HL-60 (cell line): ENCODE results near the gene UBTD1.

Experiments used
- DNase-seq, 2 experiments: peaks; one replicate each; pipeline ENCODE4 v3.0.0-alpha.2; 2010 to 2020; ENCODE audit warnings: low read depth in 1 of 2, low spot score in 1 of 2
- H3K27ac ChIP-seq: fragments of 250-450 bp; sonication (Bioruptor Pico); replicated peaks from 2 replicates; pipeline ENCODE4 v1.5.1; 2020; ENCODE audit warnings: mild to moderate bottlenecking, moderate library complexity
- H3K27me3 ChIP-seq: fragments of 250-450 bp; sonication (Bioruptor Pico); 2 replicates; pipeline ENCODE4 v1.5.1; 2021; ENCODE audit warnings: mild to moderate bottlenecking, moderate library complexity; ENCODE audit not compliant: insufficient read depth, poor library complexity, severe bottlenecking
- H3K4me3 ChIP-seq: replicated peaks from 2 replicates; pipeline ENCODE4 v1.5.1; 2011; ENCODE audit warnings: mild to moderate bottlenecking, control low read depth, low read length; ENCODE audit not compliant: insufficient read depth
- GABPA ChIP-seq: IDR thresholded peaks from 2 replicates; pipeline ENCODE4 v1.6.1; 2012; ENCODE audit warnings: low read depth
- POLR2AphosphoS5 ChIP-seq: IDR thresholded peaks from 2 replicates; pipeline ENCODE4 v1.6.1; 2012; ENCODE audit warnings: low read depth
- SPI1 ChIP-seq: IDR thresholded peaks from 2 replicates; pipeline ENCODE4 v1.6.1; 2012; ENCODE audit warnings: low read depth, mild to moderate bottlenecking, borderline replicate concordance
- TF ChIP-seq, protein P1 (sequence below): IDR thresholded peaks from one replicate; pipeline ENCODE4 v1.5.1; 2011; ENCODE audit warnings: low read length, control low read depth, inconsistent platforms; ENCODE audit not compliant: insufficient read depth
- TF ChIP-seq, protein P2 (sequence below): IDR thresholded peaks from 2 replicates; pipeline ENCODE4 v1.6.1; 2012; ENCODE audit warnings: low read depth; ENCODE audit not compliant: insufficient replicate concordance

UBTD1 gene

DNA sequence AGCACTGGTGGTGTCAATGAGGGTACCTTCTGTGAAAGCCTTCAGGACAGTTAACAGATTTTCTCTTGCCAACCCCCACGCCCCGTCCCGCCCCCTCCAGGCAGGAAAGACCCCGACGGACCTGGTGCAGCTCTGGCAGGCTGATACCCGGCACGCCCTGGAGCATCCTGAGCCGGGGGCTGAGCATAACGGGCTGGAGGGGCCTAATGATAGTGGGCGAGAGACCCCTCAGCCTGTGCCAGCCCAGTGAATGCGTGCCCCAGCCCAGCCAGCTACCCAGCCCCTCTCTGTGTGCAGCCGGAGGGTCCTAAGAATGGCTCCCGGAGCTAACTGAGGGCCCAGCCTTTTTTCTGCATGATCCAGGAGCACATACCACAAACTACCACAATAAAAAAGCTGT lies 84.8 kb downstream of the UBTD1 start:
- Histone ChIP-seq H3K4me3 (no peak overlapping the region), H3K27ac (no peak overlapping the region), H3K27me3 (no peaks in the 10 kb centered on the region)
- TF ChIP-seq SPI1 (no peak), POLR2AphosphoS5 (no peak), GABPA (no peak)
- TF ChIP-seq, protein P1, sequence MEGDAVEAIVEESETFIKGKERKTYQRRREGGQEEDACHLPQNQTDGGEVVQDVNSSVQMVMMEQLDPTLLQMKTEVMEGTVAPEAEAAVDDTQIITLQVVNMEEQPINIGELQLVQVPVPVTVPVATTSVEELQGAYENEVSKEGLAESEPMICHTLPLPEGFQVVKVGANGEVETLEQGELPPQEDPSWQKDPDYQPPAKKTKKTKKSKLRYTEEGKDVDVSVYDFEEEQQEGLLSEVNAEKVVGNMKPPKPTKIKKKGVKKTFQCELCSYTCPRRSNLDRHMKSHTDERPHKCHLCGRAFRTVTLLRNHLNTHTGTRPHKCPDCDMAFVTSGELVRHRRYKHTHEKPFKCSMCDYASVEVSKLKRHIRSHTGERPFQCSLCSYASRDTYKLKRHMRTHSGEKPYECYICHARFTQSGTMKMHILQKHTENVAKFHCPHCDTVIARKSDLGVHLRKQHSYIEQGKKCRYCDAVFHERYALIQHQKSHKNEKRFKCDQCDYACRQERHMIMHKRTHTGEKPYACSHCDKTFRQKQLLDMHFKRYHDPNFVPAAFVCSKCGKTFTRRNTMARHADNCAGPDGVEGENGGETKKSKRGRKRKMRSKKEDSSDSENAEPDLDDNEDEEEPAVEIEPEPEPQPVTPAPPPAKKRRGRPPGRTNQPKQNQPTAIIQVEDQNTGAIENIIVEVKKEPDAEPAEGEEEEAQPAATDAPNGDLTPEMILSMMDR: no peak
- TF ChIP-seq, protein P2, sequence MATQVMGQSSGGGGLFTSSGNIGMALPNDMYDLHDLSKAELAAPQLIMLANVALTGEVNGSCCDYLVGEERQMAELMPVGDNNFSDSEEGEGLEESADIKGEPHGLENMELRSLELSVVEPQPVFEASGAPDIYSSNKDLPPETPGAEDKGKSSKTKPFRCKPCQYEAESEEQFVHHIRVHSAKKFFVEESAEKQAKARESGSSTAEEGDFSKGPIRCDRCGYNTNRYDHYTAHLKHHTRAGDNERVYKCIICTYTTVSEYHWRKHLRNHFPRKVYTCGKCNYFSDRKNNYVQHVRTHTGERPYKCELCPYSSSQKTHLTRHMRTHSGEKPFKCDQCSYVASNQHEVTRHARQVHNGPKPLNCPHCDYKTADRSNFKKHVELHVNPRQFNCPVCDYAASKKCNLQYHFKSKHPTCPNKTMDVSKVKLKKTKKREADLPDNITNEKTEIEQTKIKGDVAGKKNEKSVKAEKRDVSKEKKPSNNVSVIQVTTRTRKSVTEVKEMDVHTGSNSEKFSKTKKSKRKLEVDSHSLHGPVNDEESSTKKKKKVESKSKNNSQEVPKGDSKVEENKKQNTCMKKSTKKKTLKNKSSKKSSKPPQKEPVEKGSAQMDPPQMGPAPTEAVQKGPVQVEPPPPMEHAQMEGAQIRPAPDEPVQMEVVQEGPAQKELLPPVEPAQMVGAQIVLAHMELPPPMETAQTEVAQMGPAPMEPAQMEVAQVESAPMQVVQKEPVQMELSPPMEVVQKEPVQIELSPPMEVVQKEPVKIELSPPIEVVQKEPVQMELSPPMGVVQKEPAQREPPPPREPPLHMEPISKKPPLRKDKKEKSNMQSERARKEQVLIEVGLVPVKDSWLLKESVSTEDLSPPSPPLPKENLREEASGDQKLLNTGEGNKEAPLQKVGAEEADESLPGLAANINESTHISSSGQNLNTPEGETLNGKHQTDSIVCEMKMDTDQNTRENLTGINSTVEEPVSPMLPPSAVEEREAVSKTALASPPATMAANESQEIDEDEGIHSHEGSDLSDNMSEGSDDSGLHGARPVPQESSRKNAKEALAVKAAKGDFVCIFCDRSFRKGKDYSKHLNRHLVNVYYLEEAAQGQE: no peak
- DNase-seq: no peak

DNA sequence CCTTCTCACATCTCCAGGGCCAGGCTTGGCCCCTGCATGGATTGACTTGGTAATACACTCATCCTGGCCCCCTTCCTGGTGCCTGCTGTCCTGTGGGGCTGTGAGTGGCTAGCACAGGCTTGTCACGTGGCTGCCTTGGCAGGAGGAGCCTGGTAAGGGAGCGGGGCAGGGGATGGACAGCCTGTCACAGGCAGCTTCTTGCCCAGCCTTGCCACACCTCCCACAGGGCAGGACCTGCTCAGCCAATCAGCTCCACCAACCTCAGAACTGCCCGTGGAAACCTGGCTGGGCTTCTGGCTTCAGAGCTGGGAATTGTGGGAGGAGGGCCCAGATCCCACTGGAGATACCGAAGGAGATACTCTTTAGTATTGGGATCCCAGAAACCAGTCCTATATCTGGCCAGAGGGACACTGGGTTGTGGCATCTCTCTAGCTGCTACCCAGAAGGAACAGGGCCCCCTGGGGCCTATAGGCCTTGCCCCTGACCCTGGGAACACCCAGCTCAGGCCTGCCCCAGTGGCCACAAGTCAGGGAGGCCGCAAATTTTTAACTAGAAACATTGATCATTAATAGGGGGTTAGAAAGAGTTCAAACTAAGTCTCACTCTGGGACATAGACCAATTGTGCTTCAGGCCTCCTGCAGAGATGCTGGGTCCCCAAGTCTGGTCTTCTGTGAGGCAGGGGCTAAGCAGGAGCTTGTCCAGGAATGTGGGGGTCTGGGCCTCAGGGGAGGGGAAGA lies 85.5 kb downstream of the UBTD1 start, which contains the start of gene HOGA1:
TSS of gene HOGA1 (plus strand) at position 330 of the 738 bp plus-strand sequence. CDS start at position 645, 315 bp downstream.
- no peaks in the 10 kb centered on the region for H3K27me3 ChIP-seq
- no peak within 1 kb of the TSS for H3K4me3 ChIP-seq
- no peak for DNase-seq
- H3K27ac ChIP-seq: no peak within 1 kb of the TSS
- TF ChIP-seq, protein P2: no peak
- no peak for TF ChIP-seq SPI1
- no peak for TF ChIP-seq GABPA
- TF ChIP-seq, protein P1: no peak
- no peak for TF ChIP-seq POLR2AphosphoS5

DNA sequence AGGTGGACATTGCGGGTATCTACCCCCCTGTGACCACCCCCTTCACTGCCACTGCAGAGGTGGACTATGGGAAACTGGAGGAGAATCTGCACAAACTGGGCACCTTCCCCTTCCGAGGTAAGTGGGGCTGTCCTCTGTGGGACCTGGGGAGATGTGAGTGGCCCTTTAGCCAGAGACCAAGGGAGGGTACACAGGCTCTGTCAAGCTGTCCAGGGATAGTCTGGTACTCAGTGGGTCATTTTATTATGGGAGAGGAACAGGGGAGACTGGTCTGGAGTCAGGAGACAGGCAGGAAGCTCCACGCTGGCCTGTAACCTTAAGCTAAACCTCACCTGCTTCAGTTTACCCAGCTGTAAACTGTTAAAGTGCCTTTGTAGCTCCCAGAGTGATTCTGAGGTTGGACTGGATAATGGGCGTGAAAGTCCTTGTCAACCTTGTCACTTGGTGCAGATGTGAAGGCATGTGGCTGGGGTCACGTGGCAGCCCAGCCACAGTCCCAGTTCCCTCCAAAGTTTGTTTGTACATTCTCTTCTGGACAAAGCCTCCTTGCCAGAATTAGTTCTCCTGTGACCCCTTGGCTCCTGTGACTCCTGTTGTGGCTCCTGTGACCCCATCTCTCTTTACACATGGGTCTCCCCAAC lies 86.2 kb downstream of the UBTD1 start:
- DNase-seq: no peak
- no peak overlapping the region for H3K4me3 ChIP-seq
- TF ChIP-seq, protein P1: no peak
- TF ChIP-seq GABPA (no peak), SPI1 (no peak), POLR2AphosphoS5 (no peak)
- TF ChIP-seq, protein P2: no peak
- H3K27ac ChIP-seq: no peak overlapping the region
- H3K27me3 ChIP-seq: no peaks in the 10 kb centered on the region
